Mucosa of rectum (tissue), 2 donors: Measurements from ENCODE around the gene ENGASE.
A peak's percentile ranks its signal among the peaks of the same experiment; 100 is the strongest.

Experiments used
- H3K27ac ChIP-seq, 2 donors: one replicate each; pipeline ENCODE4 v1.7.0; 2013; ENCODE audit warnings: inconsistent platforms in 2 of 2, low read depth in 2 of 2, low read length in 2 of 2
- H3K27me3 ChIP-seq, 2 donors: one replicate each; pipeline ENCODE4 v1.7.0; 2013; ENCODE audit warnings: low read length in 2 of 2; ENCODE audit not compliant: control insufficient read depth in 2 of 2, insufficient read depth in 2 of 2
- H3K36me3 ChIP-seq, 2 donors: one replicate each; pipeline ENCODE4 v1.7.0; 2013; ENCODE audit warnings: low read length in 2 of 2; ENCODE audit not compliant: control insufficient read depth in 2 of 2, insufficient read depth in 2 of 2
- H3K4me1 ChIP-seq, 2 donors: one replicate each; pipeline ENCODE4 v1.7.0; 2013; ENCODE audit warnings: low read length in 2 of 2, mild to moderate bottlenecking in 1 of 2; ENCODE audit not compliant: control insufficient read depth in 2 of 2, insufficient read depth in 2 of 2
- H3K4me3 ChIP-seq, 2 donors: one replicate each; pipeline ENCODE4 v1.7.0; 2013; ENCODE audit warnings: low read length in 2 of 2
- H3K9ac ChIP-seq, 2 donors: one replicate each; pipeline ENCODE4 v1.7.0; 2013; ENCODE audit warnings: low read length in 2 of 2, low read depth in 1 of 2, mild to moderate bottlenecking in 1 of 2
- H3K9me3 ChIP-seq, 2 donors: one replicate each; pipeline ENCODE4 v1.7.0; 2013; ENCODE audit warnings: low read length in 2 of 2; ENCODE audit not compliant: control insufficient read depth in 2 of 2
- donor health status: healthy.
- donor health status: Normal muscosa, but diverticular disease.

ENGASE gene

GRCh38 chr17:79031996-79032875 lies 42.4 kb upstream of the ENGASE start:
- Histone ChIP-seq H3K9me3 (no peaks in the 10 kb centered on the region), H3K36me3 (no peaks in the 10 kb centered on the region), H3K4me1 (peaks cover 23 to 26% of the 10 kb centered on the region in 2 donors), H3K27ac (no peak overlapping the region), H3K9ac (no peak overlapping the region), H3K4me3 (no peak overlapping the region), H3K27me3 (peaks cover 0 to 2% of the 10 kb centered on the region in 2 donors)

- peaks cover 0 to 2% of the 10 kb centered on the region in 2 donors for H3K27me3 ChIP-seq
- H3K9ac ChIP-seq, result no peak overlapping the region
- H3K4me3 ChIP-seq, result no peak overlapping the region
- no peaks in the 10 kb centered on the region for H3K36me3 ChIP-seq
- peaks cover 14 to 17% of the 10 kb centered on the region in 2 donors for H3K4me1 ChIP-seq
- no peaks in the 10 kb centered on the region for H3K9me3 ChIP-seq
- H3K27ac ChIP-seq, result no peak overlapping the region
These were observed 41.5 kb upstream of the ENGASE start for GRCh38 chr17:79033046-79033616.

- H3K36me3 ChIP-seq, result no peaks in the 10 kb centered on the region
- peak overlapping the region in 1 of 2 donors; percentile 45 for H3K9ac ChIP-seq
- H3K9me3 ChIP-seq, result no peaks in the 10 kb centered on the region
- peak overlapping the region; percentile 18 to 40 for H3K27ac ChIP-seq
- peaks cover 0 to 2% of the 10 kb centered on the region in 2 donors for H3K27me3 ChIP-seq
- no peak overlapping the region for H3K4me3 ChIP-seq
- peaks cover 10 to 14% of the 10 kb centered on the region in 2 donors for H3K4me1 ChIP-seq
These were observed 40.7 kb upstream of the ENGASE start for GRCh38 chr17:79033741-79034501.

GRCh38 chr17:79034931-79035485 lies 39.6 kb upstream of the ENGASE start:
- H3K27ac ChIP-seq, result no peak overlapping the region
- no peaks in the 10 kb centered on the region for H3K36me3 ChIP-seq

GRCh38 chr17:79035686-79036085 lies 38.9 kb upstream of the ENGASE start:
- H3K27me3 ChIP-seq, result peaks cover 0 to 2% of the 10 kb centered on the region in 2 donors
- H3K9me3 ChIP-seq, result no peaks in the 10 kb centered on the region
- no peak overlapping the region for H3K27ac ChIP-seq
- H3K9ac ChIP-seq, result no peak overlapping the region
- peaks cover 10 to 14% of the 10 kb centered on the region in 2 donors for H3K4me1 ChIP-seq
- no peaks in the 10 kb centered on the region for H3K36me3 ChIP-seq
- H3K4me3 ChIP-seq, result no peak overlapping the region

More at GRCh38 chr17:79034931-79035485, 39.6 kb upstream of the ENGASE start:
- Histone ChIP-seq H3K9me3 (no peaks in the 10 kb centered on the region), H3K27me3 (peaks cover 0 to 2% of the 10 kb centered on the region in 2 donors), H3K4me1 (peaks cover 10 to 14% of the 10 kb centered on the region in 2 donors), H3K4me3 (no peak overlapping the region), H3K9ac (no peak overlapping the region)

- no peak overlapping the region for H3K4me3 ChIP-seq
- H3K4me1 ChIP-seq, result peaks cover 10 to 14% of the 10 kb centered on the region in 2 donors
- H3K9ac ChIP-seq, result no peak overlapping the region
- peaks cover 0 to 2% of the 10 kb centered on the region in 2 donors for H3K27me3 ChIP-seq
- H3K27ac ChIP-seq, result no peak overlapping the region
- no peaks in the 10 kb centered on the region for H3K9me3 ChIP-seq
- no peaks in the 10 kb centered on the region for H3K36me3 ChIP-seq
These were observed 38.4 kb upstream of the ENGASE start for GRCh38 chr17:79036181-79036580.

GRCh38 chr17:79036596-79036995 lies 38.0 kb upstream of the ENGASE start:
- Histone ChIP-seq H3K4me3 (no peak overlapping the region), H3K9me3 (no peaks in the 10 kb centered on the region), H3K27ac (no peak overlapping the region), H3K4me1 (peaks cover 10 to 14% of the 10 kb centered on the region in 2 donors), H3K9ac (no peak overlapping the region), H3K36me3 (no peaks in the 10 kb centered on the region), H3K27me3 (peaks cover 0 to 2% of the 10 kb centered on the region in 2 donors)

- H3K27me3 ChIP-seq, result no peaks in the 10 kb centered on the region
- no peak overlapping the region for H3K27ac ChIP-seq
- H3K9me3 ChIP-seq, result no peaks in the 10 kb centered on the region
- no peak overlapping the region for H3K4me3 ChIP-seq
- no peak overlapping the region for H3K9ac ChIP-seq
- H3K36me3 ChIP-seq, result no peaks in the 10 kb centered on the region
- H3K4me1 ChIP-seq, result peaks cover 10 to 12% of the 10 kb centered on the region in 2 donors
These were observed 36.0 kb upstream of the ENGASE start for GRCh38 chr17:79038545-79039135.

GRCh38 chr17:79039171-79039570 lies 35.5 kb upstream of the ENGASE start:
- no peak overlapping the region for H3K9ac ChIP-seq
- no peak overlapping the region for H3K27ac ChIP-seq
- H3K4me1 ChIP-seq, result peaks cover 7% of the 10 kb centered on the region in 2 donors
- H3K27me3 ChIP-seq, result no peaks in the 10 kb centered on the region
- H3K4me3 ChIP-seq, result no peak overlapping the region
- H3K9me3 ChIP-seq, result no peaks in the 10 kb centered on the region
- H3K36me3 ChIP-seq, result no peaks in the 10 kb centered on the region
